A204.1 (cell line): Measurements from ENCODE around the gene CYP1A2.
"Not testable (repeated sequence)": the region's sequence is repeated elsewhere in the genome, so short reads cannot be mapped to it uniquely, and the experiment has no call there.

Source experiments
- FAIRE-seq: peaks from 2 replicates; lab custom pipeline; 2012; peaks lifted over from hg19 to GRCh38; lab: Jason Lieb, UNC

The CYP1A2 gene

GRCh38 chr15:74776821-74777768, 28.4 kb downstream of the CYP1A2 start:
- no peak for FAIRE-seq

GRCh38 chr15:74777769-74778598, 29.3 kb downstream of the CYP1A2 start:
- FAIRE-seq = no peak

DNA sequence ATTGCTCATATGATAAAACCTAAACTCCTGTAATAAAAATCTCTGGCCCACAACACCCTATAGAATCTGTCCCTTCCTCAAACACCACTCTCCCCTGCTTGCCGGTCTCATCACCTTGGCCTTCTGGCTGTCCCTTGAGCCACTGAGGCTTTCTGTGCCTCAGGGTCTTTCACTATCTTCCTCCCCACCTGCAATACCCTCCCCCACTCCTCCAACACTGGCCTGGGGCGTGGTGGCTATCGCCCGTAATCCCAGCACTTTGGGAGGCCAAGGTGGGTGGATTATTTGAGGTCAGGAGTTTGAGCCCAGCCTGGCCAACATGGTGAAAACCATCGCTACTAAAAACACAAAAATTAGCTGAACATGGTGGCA, 29.9 kb downstream of the CYP1A2 start:
- no peak for FAIRE-seq

DNA sequence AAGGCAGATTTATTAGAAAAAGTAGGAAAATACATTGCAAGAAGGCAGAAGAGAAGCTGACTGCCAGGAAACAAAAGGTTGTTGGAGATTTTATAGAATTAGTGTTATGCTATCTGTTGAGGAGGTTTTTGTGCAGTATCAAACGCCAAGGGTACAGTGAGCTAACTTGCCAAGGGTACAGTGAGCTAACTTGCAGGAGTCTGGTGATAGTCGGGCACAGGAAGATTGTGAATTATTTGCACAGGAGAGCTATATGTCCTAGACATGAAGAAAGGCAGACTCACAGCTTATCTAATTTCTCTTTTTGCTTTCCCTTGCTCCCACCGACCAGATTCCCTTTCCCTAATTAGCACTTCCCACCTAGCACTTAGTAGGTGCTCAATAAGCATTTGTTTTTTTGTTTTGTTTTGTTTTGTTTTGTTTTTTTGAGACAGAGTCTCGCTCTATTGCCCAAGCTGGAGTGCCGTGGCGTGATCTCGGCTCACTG, 30.6 kb downstream of the CYP1A2 start:
- no peak for FAIRE-seq

GRCh38 chr15:74780523-74781430, 32.1 kb downstream of the CYP1A2 start:
- FAIRE-seq = no peak

DNA sequence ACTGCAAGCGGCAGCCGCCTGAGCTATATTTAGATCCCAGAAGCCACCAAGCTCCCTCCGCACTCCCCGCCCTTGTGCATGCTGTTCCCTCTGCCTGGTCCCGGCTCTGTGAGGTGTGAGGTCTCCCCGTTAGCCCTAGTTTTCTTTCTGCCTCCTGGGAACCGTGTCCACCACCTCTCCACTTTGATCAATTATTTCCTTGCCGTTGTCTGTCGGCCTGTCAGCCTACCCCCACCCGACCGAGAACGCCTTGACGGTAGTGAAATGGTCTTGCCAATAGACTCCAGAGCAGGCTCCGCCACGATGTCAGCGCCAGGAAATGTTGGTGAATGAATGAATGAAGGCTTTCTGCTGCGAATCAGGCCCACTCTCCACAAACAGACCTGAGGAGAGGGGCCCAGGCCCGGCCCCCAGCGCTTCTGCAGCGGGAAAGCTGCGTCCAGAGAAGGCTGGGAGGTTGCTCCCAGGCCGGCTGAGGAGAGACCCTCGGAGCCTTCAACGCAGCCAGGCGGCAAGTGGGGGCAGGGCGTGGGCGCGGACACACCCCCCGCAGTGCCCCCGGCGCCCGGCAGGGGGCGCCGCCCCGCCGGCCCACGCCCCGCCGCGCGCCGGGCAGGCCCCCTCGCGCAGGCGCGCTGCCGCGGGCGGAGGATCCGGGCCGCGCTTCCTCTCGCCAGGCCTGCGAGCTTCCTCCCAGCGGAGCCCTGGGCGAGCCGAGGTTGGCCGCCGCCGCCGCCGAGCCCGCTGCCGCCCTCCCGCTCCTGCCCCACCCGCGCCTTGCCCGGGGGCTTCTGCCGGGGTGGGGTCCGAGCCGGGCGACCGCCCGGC, 33.0 kb downstream of the CYP1A2 start, which contains the start of gene CSK:
Gene CSK, plus strand, starts transcription at position 650 of the 828 bp plus-strand sequence. CDS start 16,218 bp downstream, outside the sequence.
- no peak for FAIRE-seq

DNA sequence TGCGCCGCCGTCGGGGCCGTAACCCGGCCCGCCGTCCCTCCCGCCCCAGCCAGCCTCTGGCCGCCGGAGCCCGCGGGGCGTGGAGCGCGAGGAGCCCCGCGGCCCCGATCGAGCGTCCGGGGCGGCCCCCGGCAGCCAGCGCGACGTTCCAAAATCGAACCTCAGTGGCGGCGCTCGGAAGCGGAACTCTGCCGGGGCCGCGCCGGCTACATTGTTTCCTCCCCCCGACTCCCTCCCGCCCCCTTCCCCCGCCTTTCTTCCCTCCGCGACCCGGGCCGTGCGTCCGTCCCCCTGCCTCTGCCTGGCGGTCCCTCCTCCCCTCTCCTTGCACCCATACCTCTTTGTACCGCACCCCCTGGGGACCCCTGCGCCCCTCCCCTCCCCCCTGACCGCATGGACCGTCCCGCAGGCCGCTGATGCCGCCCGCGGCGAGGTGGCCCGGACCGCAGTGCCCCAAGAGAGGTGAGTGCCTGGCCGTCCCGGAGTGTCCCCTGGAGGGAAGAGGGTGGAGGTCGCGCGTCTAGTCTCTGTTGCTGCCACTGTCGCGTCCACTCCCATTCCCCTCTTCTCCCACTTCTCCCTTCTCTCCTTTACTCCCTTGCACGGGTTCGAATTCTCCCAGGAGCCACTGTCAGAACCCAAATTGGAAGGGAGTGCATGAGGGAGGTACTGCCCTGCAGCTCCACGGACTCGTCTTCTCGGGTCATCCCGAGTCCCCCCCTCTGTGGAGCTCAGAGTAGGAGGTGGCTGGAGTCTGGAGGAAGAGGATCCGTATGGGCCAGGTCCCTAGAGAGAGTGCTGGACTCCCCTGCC, 33.8 kb downstream of the CYP1A2 start:
- FAIRE-seq = no peak

- no peak for FAIRE-seq
Observed at GRCh38 chr15:74783072-74783807, 34.6 kb downstream of the CYP1A2 start.

- no peak for FAIRE-seq
Observed at GRCh38 chr15:74783808-74784175, 35.1 kb downstream of the CYP1A2 start.

- FAIRE-seq = no peak
Observed at GRCh38 chr15:74784426-74785193, 36.0 kb downstream of the CYP1A2 start.

- no peak for FAIRE-seq
Observed at GRCh38 chr15:74785194-74786032, 36.8 kb downstream of the CYP1A2 start.

DNA sequence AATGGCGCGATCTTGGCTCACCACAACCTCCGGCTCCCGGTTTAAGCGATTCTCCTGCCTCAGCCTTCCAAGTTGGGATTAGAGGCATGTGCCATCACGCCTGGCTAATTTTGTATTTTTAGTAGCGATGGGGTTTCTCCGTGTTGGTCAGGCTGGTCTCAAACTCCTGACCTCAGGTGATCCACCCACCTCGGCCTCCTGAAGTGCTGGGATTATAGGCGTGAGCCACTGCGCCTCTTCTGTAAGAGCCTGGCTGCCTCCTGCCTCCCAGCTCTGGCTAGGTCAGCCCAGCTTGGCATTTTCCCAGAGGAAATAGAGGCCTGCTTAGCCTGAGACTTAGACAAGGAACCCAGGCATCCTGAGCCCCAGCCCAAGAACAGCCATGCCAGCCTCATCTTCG, 37.4 kb downstream of the CYP1A2 start:
- FAIRE-seq = not testable (repeated sequence)

GRCh38 chr15:74786551-74787165, 38.0 kb downstream of the CYP1A2 start:
- no peak for FAIRE-seq

- FAIRE-seq = no peak
Observed at GRCh38 chr15:74787251-74788041, 38.8 kb downstream of the CYP1A2 start.

- FAIRE-seq = no peak
Observed at GRCh38 chr15:74788042-74788682, 39.5 kb downstream of the CYP1A2 start.

DNA sequence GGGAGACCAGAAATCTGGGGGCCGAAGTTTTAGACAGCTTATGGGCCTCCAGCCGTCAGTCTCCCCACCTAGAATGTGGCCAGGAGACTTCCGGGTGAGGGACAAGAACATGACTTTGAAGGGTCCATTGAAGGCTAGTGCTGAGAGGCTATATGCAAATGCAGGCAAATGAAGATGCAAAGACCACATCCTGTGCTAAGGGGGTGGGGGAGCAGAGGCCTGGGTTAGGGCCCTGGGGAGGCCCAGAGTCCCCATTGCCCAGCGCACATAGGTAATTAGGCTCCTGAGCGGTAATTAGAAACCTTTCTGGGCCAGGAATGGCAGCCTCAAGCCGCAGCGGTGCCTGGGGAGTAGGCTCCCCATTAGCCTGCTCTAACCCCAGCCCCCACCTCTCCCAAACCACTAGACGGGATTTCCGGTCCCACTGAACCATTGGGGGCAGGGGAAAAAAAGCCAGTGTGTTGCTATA, 40.1 kb downstream of the CYP1A2 start:
- FAIRE-seq = no peak
